ENCODE results near the gene ANKRD33.

The ANKRD33 gene

GRCh38 chr12:51870504-51870903, 17.4 kb upstream of the ANKRD33 start:
- H3K4me1 ChIP-seq (ENCODE audit: control insufficient read depth in 1 of 2, insufficient read depth in 1 of 2, low read depth in 1 of 2, low read length in 1 of 2) = no peaks in the 10 kb centered on the region
- TF ChIP-seq CTCF (IDR thresholded peaks at IDR 0.05) = no peak
- H3K4me3 ChIP-seq (ENCODE audit: low read depth in 1 of 2, low read length in 1 of 2) = no peak overlapping the region
- no peaks in the 10 kb centered on the region for H3K36me3 ChIP-seq
- H3K27me3 ChIP-seq = peaks cover 97% of the 10 kb centered on the region
- no peak overlapping the region for H3K27ac ChIP-seq
- H3K9me3 ChIP-seq = no peaks in the 10 kb centered on the region

- Histone ChIP-seq H3K4me3 (ENCODE audit: low read depth in 1 of 2, low read length in 1 of 2) (no peak overlapping the region), H3K27me3 (peaks cover 91% of the 10 kb centered on the region), H3K36me3 (no peaks in the 10 kb centered on the region)
Measured at GRCh38 chr12:51871126-51871525, 16.8 kb upstream of the ANKRD33 start.

GRCh38 chr12:51871918-51872688, 15.8 kb upstream of the ANKRD33 start:
- H3K36me3 ChIP-seq = no peaks in the 10 kb centered on the region
- no peak overlapping the region for H3K4me3 ChIP-seq (ENCODE audit: low read depth in 1 of 2, low read length in 1 of 2)
- H3K27ac ChIP-seq = no peak overlapping the region
- no peak for TF ChIP-seq CTCF (IDR thresholded peaks at IDR 0.05)
- no peaks in the 10 kb centered on the region for H3K4me1 ChIP-seq (ENCODE audit: control insufficient read depth in 1 of 2, insufficient read depth in 1 of 2, low read depth in 1 of 2, low read length in 1 of 2)
- H3K9me3 ChIP-seq = no peaks in the 10 kb centered on the region
- H3K27me3 ChIP-seq = peaks cover 81% of the 10 kb centered on the region

More at GRCh38 chr12:51871126-51871525, 16.8 kb upstream of the ANKRD33 start:
- Histone ChIP-seq H3K4me1 (ENCODE audit: control insufficient read depth in 1 of 2, insufficient read depth in 1 of 2, low read depth in 1 of 2, low read length in 1 of 2) (no peaks in the 10 kb centered on the region), H3K9me3 (no peaks in the 10 kb centered on the region), H3K27ac (no peak overlapping the region)
- TF ChIP-seq CTCF (IDR thresholded peaks at IDR 0.05) = no peak

GRCh38 chr12:51872689-51872981, 15.3 kb upstream of the ANKRD33 start:
- H3K4me3 ChIP-seq (ENCODE audit: low read depth in 1 of 2, low read length in 1 of 2) = no peak overlapping the region
- peaks cover 75% of the 10 kb centered on the region for H3K27me3 ChIP-seq
- no peaks in the 10 kb centered on the region for H3K36me3 ChIP-seq
- H3K4me1 ChIP-seq (ENCODE audit: control insufficient read depth in 1 of 2, insufficient read depth in 1 of 2, low read depth in 1 of 2, low read length in 1 of 2) = no peaks in the 10 kb centered on the region
- TF ChIP-seq CTCF (IDR thresholded peaks at IDR 0.05) = no peak
- no peak overlapping the region for H3K27ac ChIP-seq
- no peaks in the 10 kb centered on the region for H3K9me3 ChIP-seq

- Histone ChIP-seq H3K27me3 (peaks cover 68% of the 10 kb centered on the region), H3K4me1 (ENCODE audit: control insufficient read depth in 1 of 2, insufficient read depth in 1 of 2, low read depth in 1 of 2, low read length in 1 of 2) (no peaks in the 10 kb centered on the region), H3K9me3 (no peaks in the 10 kb centered on the region), H3K36me3 (no peaks in the 10 kb centered on the region), H3K4me3 (ENCODE audit: low read depth in 1 of 2, low read length in 1 of 2) (no peak overlapping the region), H3K27ac (no peak overlapping the region)
- TF ChIP-seq CTCF (IDR thresholded peaks at IDR 0.05) = no peak
Measured at GRCh38 chr12:51873251-51873994, 14.5 kb upstream of the ANKRD33 start.

Measured in neutrophil (primary cell).